CD4-positive, CD25-positive, alpha-beta regulatory T cell (primary cell): ENCODE data around the gene DUS2. TPM values are rescaled to one million over a fixed set of nuclear protein-coding genes. Genes with fewer than 3 reads are reported as not detected.
"Not testable (repeated sequence)": the region's sequence is repeated elsewhere in the genome, so short reads cannot be mapped to it uniquely, and the experiment has no call there.

Experiments used
- ATAC-seq, 2 donors: fragments of 150-1000 bp; cut with Tn5 transposase; one replicate each; pipeline ENCODE4 v1.10.0; 2021; ENCODE audit warnings: low read depth in 2 of 2, moderate number of reproducible peaks in 2 of 2, moderate library complexity in 1 of 2
- DNase-seq, 3 donors: peaks; one replicate each; pipeline versions ENCODE4 v3.0.0 to v3.0.0-alpha.2; 2012 to 2022; ENCODE audit warnings: mixed read lengths in 1 of 3
- H3K27ac ChIP-seq: one replicate; pipeline ENCODE4 v1.7.0; 2013; ENCODE audit warnings: mild to moderate bottlenecking, low read length; ENCODE audit not compliant: insufficient read depth, poor library complexity, severe bottlenecking
- H3K27me3 ChIP-seq: one replicate; pipeline ENCODE4 v1.7.0; 2013; ENCODE audit warnings: low read length; ENCODE audit not compliant: control insufficient read depth, insufficient read depth
- H3K36me3 ChIP-seq: one replicate; pipeline ENCODE4 v1.7.0; 2013; ENCODE audit warnings: mild to moderate bottlenecking, low read length, moderate library complexity; ENCODE audit not compliant: control insufficient read depth, insufficient read depth
- H3K4me1 ChIP-seq: 2 replicates; pipeline ENCODE4 v1.7.0; 2013; ENCODE audit warnings: mild to moderate bottlenecking, low read length; ENCODE audit not compliant: insufficient read depth, control insufficient read depth, poor library complexity, severe bottlenecking
- H3K4me3 ChIP-seq: one replicate; pipeline ENCODE4 v1.7.0; 2013; ENCODE audit warnings: low read depth, mild to moderate bottlenecking, low read length, moderate library complexity
- H3K9me3 ChIP-seq, 2 experiments: 1 replicate in 1 of 2; 2 replicates in 1 of 2; pipeline ENCODE4 v1.7.0; 2013; ENCODE audit warnings: low read length in 2 of 2, mild to moderate bottlenecking in 1 of 2, moderate library complexity in 1 of 2; ENCODE audit not compliant: control insufficient read depth in 2 of 2
- H3K27ac Mint-ChIP-seq, 3 donors: one replicate each; pipeline ENCODE4 v1.8.0; 2020 to 2022; ENCODE audit warnings: mild to moderate bottlenecking in 3 of 3, mixed read lengths in 3 of 3, moderate library complexity in 2 of 3
- H3K27me3 Mint-ChIP-seq: one replicate; pipeline ENCODE4 v1.8.0; 2022; ENCODE audit warnings: mild to moderate bottlenecking, mixed read lengths
- H3K36me3 Mint-ChIP-seq: one replicate; pipeline ENCODE4 v1.8.0; 2020; ENCODE audit warnings: mixed read lengths
- H3K4me1 Mint-ChIP-seq, 4 donors: one replicate each; pipeline ENCODE4 v1.8.0; 2020 to 2022; ENCODE audit warnings: mixed read lengths in 4 of 4, mild to moderate bottlenecking in 1 of 4
- H3K4me3 Mint-ChIP-seq, 4 donors: one replicate each; pipeline ENCODE4 v1.8.0; 2020 to 2022; ENCODE audit warnings: mild to moderate bottlenecking in 4 of 4, mixed read lengths in 4 of 4, moderate library complexity in 3 of 4
- H3K9me3 Mint-ChIP-seq, 7 donors: one replicate each; pipeline ENCODE4 v1.8.0; 2020 to 2022; ENCODE audit warnings: mixed read lengths in 7 of 7, mild to moderate bottlenecking in 3 of 7, moderate library complexity in 2 of 7
- polyA plus RNA-seq, 4 donors: library from polyadenylated mRNA; unstranded; fragments of 300-500 nt; fragmentation: Illumina TruSeq; gene quantifications; one replicate each; pipeline ENCODE4 v1.2.3, GENCODE V29; 2021
- total RNA-seq: library from RNA; stranded (reverse); gene quantifications from one replicate; pipeline ENCODE4 v1.2.3, GENCODE V29; 2022

DUS2 gene
- total and polyA plus RNA-seq, 5 donors from 2014 or later: 7.7 to 15.2 (median 11.3) TPM

GRCh38 chr16:67993207-67994039 is 29.7 kb upstream of the DUS2 start:
- Histone ChIP-seq H3K36me3 (no peaks in the 10 kb centered on the region), H3K9me3 (no peaks in the 10 kb centered on the region), H3K4me3 (peak overlapping the region; percentile 19), H3K4me1 (peaks cover 41% of the 10 kb centered on the region), H3K27ac (peak overlapping the region; percentile 85), H3K27me3 (no peaks in the 10 kb centered on the region)
- H3K36me3 Mint-ChIP-seq: peaks cover 12% of the 10 kb centered on the region
- peak; percentile 93 for ATAC-seq
- H3K27ac Mint-ChIP-seq: peak overlapping the region; percentile 97 to 100 (median 98)
- peaks cover 0 to 52% (median 25%) of the 10 kb centered on the region in 4 donors for H3K4me1 Mint-ChIP-seq
- no peaks in the 10 kb centered on the region for H3K9me3 Mint-ChIP-seq
- DNase-seq: peak; percentile 76 to 91 (median 82)
- H3K27me3 Mint-ChIP-seq: no peaks in the 10 kb centered on the region
- peak overlapping the region; percentile 71 to 91 (median 86) for H3K4me3 Mint-ChIP-seq

GRCh38 chr16:67994040-67994408 is 29.1 kb upstream of the DUS2 start:
- H3K27me3 Mint-ChIP-seq, H3K9me3 ChIP-seq, H3K36me3 ChIP-seq, DNase-seq, H3K27me3 ChIP-seq, ATAC-seq, H3K4me3 ChIP-seq, H3K9me3 Mint-ChIP-seq: not testable (repeated sequence)
- H3K27ac Mint-ChIP-seq: peak overlapping the region; percentile 97 to 100 (median 98)
- peaks cover 2 to 57% (median 28%) of the 10 kb centered on the region in 4 donors for H3K4me1 Mint-ChIP-seq
- peaks cover 16% of the 10 kb centered on the region for H3K36me3 Mint-ChIP-seq
- peak overlapping the region; percentile 85 for H3K27ac ChIP-seq
- H3K4me1 ChIP-seq: peaks cover 45% of the 10 kb centered on the region
- peak overlapping the region; percentile 71 to 91 (median 86) for H3K4me3 Mint-ChIP-seq

GRCh38 chr16:67995423-67995822 is 27.7 kb upstream of the DUS2 start:
- H3K9me3 Mint-ChIP-seq: no peaks in the 10 kb centered on the region
- H3K4me1 Mint-ChIP-seq: peaks cover 14 to 67% (median 40%) of the 10 kb centered on the region in 4 donors
- H3K36me3 Mint-ChIP-seq: peaks cover 13% of the 10 kb centered on the region
- Histone ChIP-seq H3K4me3 (no peak overlapping the region), H3K36me3 (no peaks in the 10 kb centered on the region), H3K27ac (peak overlapping the region; percentile 23), H3K27me3 (no peaks in the 10 kb centered on the region), H3K9me3 (no peaks in the 10 kb centered on the region), H3K4me1 (peaks cover 59% of the 10 kb centered on the region)
- H3K27ac Mint-ChIP-seq: peak overlapping the region; percentile 85 to 93 (median 86)
- H3K4me3 Mint-ChIP-seq: peak overlapping the region in 3 of 4 donors; percentile 50 to 71 (median 58)
- DNase-seq (no peak), ATAC-seq (no peak)
- no peaks in the 10 kb centered on the region for H3K27me3 Mint-ChIP-seq

GRCh38 chr16:67996666-67997065 is 26.4 kb upstream of the DUS2 start:
- Mint-ChIP-seq H3K9me3 (no peaks in the 10 kb centered on the region), H3K4me1 (peaks cover 16 to 79% (median 43%) of the 10 kb centered on the region in 4 donors), H3K27ac (peak overlapping the region in 2 of 3 donors; percentile 83 to 86), H3K36me3 (peaks cover 13% of the 10 kb centered on the region), H3K27me3 (no peaks in the 10 kb centered on the region), H3K4me3 (peak overlapping the region in 2 of 4 donors; percentile 35 to 50)
- Histone ChIP-seq H3K4me1 (peaks cover 71% of the 10 kb centered on the region), H3K27me3 (no peaks in the 10 kb centered on the region), H3K4me3 (no peak overlapping the region), H3K27ac (no peak overlapping the region), H3K9me3 (no peaks in the 10 kb centered on the region), H3K36me3 (no peaks in the 10 kb centered on the region)
- no peak for DNase-seq
- ATAC-seq: no peak

DNA sequence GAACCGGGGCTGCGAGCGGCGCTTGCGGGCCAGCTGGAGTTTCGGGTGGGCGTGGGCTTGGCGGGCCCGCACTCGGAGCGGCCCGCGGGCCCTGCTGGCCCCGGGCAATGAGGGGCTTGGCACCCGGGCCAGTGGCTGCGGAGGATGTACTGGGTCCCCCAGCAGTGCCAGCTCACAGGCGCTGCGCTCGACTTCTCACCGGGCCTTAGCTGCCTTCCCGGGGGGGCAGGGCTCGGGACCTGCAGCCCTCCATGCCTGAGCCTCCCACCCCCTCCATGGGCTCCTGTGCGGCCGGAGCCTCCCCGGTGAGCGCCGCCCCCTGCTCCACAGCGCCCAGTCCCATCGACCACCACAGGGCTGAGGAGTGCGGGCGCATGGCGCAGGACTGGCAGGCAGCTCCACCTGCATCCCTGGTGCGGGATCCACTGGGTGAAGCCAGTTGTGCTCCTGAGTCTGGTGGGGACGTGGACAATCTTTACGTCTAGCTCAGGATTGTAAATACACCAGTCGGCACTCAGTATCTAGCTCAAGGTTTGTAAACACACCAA is 24.8 kb upstream of the DUS2 start:
- H3K36me3 ChIP-seq, ATAC-seq, H3K27me3 ChIP-seq, DNase-seq, H3K9me3 Mint-ChIP-seq, H3K9me3 ChIP-seq, H3K27me3 Mint-ChIP-seq: not testable (repeated sequence)
- Mint-ChIP-seq H3K4me3 (peak overlapping the region in 3 of 4 donors; percentile 87 to 96 (median 91)), H3K36me3 (peaks cover 15% of the 10 kb centered on the region), H3K4me1 (peaks cover 16 to 81% (median 49%) of the 10 kb centered on the region in 4 donors), H3K27ac (peak overlapping the region; percentile 92 to 96 (median 95))
- Histone ChIP-seq H3K27ac (peak overlapping the region; percentile 33), H3K4me3 (peak overlapping the region; percentile 21), H3K4me1 (peaks cover 77% of the 10 kb centered on the region)

GRCh38 chr16:67998779-67999688 is 24.1 kb upstream of the DUS2 start, which contains the start of gene DPEP2:
TSS of gene DPEP2 (minus strand) at chr16:67999484. CDS start at chr16:67993212, 6,272 bp downstream.
- Histone ChIP-seq H3K4me1 (peaks cover 74% of the 10 kb centered on the region), H3K27ac (peak within 1 kb of the TSS; percentile 73), H3K4me3 (peak within 1 kb of the TSS; percentile 82)
- ATAC-seq (peak; percentile 96 to 97), DNase-seq (peak; percentile 12 to 85 (median 67))
- H3K36me3 ChIP-seq, H3K27me3 ChIP-seq, H3K27me3 Mint-ChIP-seq, H3K9me3 Mint-ChIP-seq, H3K9me3 ChIP-seq: not testable (repeated sequence)
- Mint-ChIP-seq H3K27ac (peak within 1 kb of the TSS; percentile 92 to 96 (median 95)), H3K4me3 (peak within 1 kb of the TSS; percentile 80 to 96 (median 89)), H3K4me1 (peaks cover 16 to 79% (median 48%) of the 10 kb centered on the region in 4 donors), H3K36me3 (peaks cover 15% of the 10 kb centered on the region)

GRCh38 chr16:67999985-68000384 is 23.1 kb upstream of the DUS2 start:
- ATAC-seq: no peak
- H3K4me1 Mint-ChIP-seq: peaks cover 16 to 79% (median 46%) of the 10 kb centered on the region in 4 donors
- peaks cover 80% of the 10 kb centered on the region for H3K4me1 ChIP-seq

More at GRCh38 chr16:67999985-68000384, 23.1 kb upstream of the DUS2 start:
- Mint-ChIP-seq H3K9me3 (no peaks in the 10 kb centered on the region), H3K4me3 (peak overlapping the region; percentile 80 to 96 (median 89)), H3K36me3 (peaks cover 15% of the 10 kb centered on the region), H3K27me3 (no peaks in the 10 kb centered on the region), H3K27ac (peak overlapping the region; percentile 92 to 96 (median 95))
- DNase-seq: peak in 1 of 3 donors; percentile 36
- Histone ChIP-seq H3K4me3 (peak overlapping the region; percentile 82), H3K27ac (peak overlapping the region; percentile 73), H3K9me3 (no peaks in the 10 kb centered on the region), H3K27me3 (no peaks in the 10 kb centered on the region), H3K36me3 (no peaks in the 10 kb centered on the region)
